GM19239 (cell line): ENCODE measurements around the gene TTLL10.
"Not testable (repeated sequence)": the region's sequence is repeated elsewhere in the genome, so short reads cannot be mapped to it uniquely, and the experiment has no call there.

Experiments used
- DNase-seq: peaks from one replicate; pipeline ENCODE4 v3.0.0; 2011; ENCODE audit warnings: low spot score; ENCODE audit not compliant: insufficient read length
- FAIRE-seq: peaks from 2 replicates; lab custom pipeline; 2011; peaks lifted over from hg19 to GRCh38; lab: Jason Lieb, UNC

TTLL10 gene

DNA sequence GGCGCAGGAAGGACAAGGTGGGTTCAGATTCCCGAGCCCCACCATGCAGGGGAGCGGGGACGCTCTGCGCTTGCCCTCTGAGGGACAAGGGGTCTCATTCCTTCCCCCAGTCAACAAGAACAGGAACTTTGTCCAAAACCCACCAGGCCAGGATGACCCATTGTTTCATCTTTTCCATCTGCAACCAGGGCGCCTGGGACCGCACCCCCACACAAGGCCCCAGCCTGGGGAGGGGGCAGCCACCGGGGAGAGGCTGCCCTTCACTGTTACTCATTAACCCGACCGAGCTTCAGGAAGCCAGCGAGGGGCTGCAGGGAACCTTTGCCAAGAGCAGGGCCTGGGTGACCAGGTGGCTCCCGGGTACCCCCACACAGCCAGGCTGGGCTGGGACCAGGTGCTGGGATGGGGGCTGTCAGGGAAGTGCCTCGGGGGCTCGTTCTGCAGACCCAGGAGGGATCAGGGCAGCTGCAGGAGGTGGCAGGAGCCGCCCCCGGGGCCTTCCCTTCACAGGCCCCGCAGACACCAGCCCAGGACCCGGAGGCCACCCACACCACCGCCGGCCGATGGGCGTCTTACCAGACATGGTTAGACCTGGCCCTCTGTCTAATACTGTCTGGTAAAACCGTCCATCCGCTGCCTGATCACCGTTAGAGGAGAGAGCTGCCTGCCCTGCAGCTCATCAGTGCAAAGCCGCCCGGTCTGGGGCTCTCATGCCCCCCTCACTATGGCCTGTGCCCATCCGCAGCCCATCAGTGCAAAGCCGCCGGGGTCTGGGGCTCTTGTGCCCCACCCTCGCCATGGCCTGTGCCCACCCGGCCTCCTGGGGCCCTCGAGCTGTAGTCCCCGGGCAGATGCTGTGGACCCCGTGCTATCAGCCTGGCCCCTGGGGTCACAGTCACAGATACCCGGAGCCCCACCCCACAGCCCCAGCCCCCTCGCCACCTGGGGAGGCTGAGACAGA lies 4.9 kb upstream of the TTLL10 start:
- no peak for FAIRE-seq

DNA sequence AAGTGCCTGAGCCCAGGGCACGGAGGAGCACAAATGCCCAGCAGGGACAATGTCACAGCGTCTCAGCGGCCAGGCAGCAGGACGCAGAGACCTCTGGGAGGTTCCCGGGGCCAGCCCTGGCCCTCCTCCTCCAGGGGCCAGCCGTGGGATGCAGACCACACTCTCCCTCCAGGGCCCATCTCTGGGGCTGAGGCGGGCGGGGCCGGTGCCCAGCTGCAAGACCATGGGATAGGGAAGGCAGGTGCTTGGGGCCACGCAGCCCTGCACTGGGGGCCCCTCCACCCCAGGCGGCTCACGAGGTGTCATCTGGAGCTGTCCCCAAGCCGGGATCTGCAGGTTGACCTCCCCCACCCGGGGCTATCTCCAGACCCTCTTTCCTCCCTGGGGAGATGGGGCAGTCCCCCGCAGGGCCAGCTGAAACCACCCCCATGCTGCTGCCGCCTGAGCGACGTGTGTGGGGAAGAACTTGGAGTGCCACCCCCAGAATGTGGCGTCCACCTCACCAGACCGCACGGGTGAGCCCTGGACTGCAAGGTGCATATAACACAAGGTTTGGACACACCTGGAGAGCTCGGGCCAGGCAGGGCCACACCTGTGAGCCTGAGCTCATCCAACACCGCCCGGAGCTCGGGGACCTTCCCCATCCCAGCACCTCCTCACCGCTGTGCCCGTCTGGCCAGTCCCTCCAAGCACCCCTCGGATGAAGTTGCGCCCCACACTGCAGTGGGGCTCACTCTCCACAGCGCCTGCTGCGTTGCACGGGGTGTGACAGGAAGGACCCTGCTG lies 4.1 kb upstream of the TTLL10 start:
- FAIRE-seq: no peak
- no peak for DNase-seq

More for the DNA sequence above, 4.9 kb upstream of the TTLL10 start:
- DNase-seq: no peak

DNA sequence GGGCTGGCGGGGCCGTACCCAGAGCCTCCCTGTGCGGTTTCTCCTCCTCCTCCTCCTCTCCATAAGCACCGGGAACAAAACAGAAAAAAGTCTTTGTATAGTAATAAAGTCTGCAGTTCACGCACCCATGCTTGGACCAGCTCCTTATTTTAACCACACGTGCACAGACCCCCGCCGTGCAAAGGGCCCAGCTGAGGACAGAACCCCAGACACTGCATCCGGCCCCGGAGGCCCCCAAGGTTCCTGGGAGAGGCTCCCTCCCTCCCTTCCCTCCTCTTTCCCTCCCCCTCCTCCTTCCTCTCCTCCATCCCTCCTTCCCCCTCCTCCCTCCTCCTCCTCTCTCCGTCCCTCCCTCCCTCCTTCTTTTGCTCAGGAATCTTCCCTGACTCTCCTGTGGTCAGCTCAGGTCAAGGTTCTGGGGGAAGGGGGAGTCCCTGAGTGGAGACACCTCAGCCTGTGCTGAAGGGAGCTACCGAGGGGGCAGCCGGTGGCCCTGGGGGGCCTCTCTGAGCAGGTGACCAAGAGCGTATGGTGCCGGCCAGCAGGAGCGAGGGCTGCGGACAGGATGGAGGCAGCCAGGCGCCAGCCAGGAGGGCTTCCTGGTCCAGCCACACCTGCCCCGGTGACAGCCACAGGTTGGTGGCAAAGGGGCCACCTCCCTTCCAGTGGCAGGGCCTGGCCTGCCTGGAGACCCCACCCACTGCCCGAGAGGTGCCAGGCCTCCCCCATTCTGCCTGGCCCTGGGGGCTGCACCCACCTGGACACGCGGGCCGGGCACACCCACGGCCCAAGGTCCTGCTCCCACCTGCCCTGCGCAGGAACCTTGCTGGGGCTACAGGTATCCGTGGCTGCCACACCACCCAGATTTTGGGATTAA lies 3.2 kb upstream of the TTLL10 start:
- no peak for FAIRE-seq
- DNase-seq: no peak

GRCh38 chr1:1171161-1171545 lies 2.5 kb upstream of the TTLL10 start:
- FAIRE-seq (no peak), DNase-seq (no peak)

- FAIRE-seq: no peak
- DNase-seq: no peak
These were observed 1.9 kb upstream of the TTLL10 start for GRCh38 chr1:1171546-1172340.

DNA sequence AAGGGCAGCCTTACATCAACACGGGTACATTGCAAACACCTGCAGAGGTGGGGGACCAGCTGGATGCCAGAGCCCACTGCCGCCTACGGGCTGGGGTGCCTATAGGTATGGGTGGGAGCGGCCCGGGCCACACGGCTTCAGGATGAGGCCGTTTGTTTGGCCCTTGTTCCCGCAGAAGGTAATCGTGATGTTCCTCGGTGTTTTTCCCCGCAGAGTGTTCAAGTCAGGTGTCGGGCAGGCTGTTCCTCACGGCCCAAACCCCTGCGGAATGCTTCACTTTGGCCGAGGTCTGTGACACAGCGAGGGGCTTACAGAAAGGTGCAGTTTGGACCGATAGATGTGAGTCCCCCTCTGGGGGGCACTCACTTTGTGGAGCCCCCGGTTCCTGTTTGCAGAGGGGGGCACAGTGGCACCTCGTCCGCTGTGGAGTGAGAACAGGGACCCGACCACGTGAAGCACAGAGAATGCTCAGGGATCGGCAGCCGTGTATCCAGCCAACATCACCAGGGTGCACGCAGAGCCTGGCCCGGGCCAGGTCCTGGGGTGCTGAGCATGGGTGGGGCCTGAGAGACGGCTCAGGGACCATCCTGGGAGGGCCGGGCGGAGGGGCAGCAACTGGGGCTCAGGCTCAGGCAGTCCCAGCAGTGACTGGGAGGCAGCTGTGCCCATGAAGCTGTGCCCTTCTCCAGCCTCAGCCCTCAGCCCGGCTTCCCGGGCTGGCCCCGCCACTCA lies 453 bp upstream of the TTLL10 start:
- DNase-seq (no peak), FAIRE-seq (no peak)

- no peak for FAIRE-seq
- no peak for DNase-seq
These were observed 1.8 kb downstream of the TTLL10 start for GRCh38 chr1:1175221-1176062.

- not testable (repeated sequence) for DNase-seq, FAIRE-seq
These were observed 2.5 kb downstream of the TTLL10 start for GRCh38 chr1:1176063-1176761.

DNA sequence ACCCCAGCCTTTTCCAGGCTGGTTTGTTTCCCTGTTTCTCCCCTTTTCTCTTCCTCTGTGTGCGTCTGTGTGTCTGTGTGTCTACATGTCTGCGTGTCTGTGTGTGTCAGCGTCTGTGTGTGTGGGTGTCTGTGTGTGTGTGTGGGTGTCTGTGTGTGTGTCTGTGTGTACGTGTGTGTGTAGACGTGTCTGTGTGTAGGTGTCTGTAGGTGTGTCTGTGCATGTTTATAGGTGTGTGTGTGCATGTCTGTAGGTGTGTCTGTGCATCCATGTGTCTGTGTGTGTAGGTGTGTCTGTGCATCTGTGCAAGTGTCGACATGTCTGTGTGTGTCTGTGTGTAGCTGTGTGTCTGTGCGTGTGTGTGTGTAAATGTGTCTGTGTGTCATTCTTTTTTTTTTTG lies 3.3 kb downstream of the TTLL10 start:
- FAIRE-seq (no peak), DNase-seq (no peak)

DNA sequence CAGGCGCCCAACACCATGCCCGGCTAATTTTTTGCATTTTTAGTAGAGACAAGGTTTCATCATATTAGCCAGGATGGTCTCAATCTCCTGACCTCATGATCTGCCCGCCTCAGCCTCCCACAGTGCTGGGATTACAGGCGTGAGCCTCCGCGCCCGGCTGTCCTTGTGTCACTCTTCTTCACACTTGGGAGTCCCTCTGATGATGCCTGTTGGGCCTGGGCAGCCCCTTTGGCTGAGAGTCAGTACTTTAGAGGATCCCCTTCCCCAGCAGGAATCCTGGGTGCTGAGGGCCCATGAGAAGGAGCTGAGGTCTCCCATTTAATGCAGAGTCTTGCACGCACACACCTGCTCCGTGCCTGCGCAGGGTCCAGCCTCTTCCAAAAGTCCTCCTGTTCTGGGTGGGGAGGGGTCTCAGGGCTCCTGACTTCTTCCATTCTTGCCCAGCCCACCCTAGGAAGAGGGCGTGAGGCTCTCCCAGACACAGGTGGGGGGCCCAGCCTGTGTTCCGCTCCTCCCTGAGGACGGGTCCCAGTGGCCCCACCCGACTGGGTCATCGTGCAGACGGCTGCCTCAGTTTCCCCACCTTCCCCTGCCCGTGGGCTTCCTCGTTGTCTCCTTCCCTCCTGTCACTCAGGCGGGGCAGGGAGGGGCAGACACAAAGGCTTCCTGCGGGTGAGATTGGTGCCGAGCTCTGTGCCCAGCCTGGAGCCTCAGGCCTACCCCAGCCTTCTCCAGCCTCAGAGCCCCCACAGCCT lies 3.9 kb downstream of the TTLL10 start:
- DNase-seq: no peak
- FAIRE-seq: no peak

DNA sequence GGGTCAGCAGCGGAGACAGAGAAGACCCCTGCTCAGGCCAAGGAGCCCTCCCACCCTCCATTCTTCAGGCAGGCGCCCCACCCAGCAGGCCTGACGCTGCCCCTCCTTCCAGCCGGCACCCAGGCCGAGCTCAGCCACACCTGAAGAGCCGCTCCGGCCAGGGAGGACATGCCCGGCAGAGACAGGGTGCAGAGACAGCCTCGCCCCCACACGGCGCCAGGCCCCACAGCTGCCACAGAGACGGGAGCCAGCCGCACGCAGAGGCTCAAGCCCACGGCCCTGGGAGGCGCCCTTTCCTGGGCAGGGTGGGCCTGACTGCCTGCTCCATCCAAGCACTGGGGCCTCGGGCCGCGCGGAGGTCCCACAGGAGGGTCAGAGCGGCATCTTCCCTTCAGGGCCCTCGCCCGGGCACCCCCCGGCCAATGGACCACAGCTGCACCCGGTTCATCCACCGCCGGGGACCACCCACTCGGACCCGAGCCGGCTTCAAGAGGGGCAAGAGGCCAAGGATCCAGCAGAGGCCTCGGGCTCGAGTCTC lies 5.2 kb downstream of the TTLL10 start:
- FAIRE-seq: no peak

GRCh38 chr1:1179346-1179982 lies 5.8 kb downstream of the TTLL10 start:
- no peak for DNase-seq
- no peak for FAIRE-seq

More for the DNA sequence above, 5.2 kb downstream of the TTLL10 start:
- no peak for DNase-seq

GRCh38 chr1:1179983-1180861 lies 6.5 kb downstream of the TTLL10 start:
- FAIRE-seq: no peak

DNA sequence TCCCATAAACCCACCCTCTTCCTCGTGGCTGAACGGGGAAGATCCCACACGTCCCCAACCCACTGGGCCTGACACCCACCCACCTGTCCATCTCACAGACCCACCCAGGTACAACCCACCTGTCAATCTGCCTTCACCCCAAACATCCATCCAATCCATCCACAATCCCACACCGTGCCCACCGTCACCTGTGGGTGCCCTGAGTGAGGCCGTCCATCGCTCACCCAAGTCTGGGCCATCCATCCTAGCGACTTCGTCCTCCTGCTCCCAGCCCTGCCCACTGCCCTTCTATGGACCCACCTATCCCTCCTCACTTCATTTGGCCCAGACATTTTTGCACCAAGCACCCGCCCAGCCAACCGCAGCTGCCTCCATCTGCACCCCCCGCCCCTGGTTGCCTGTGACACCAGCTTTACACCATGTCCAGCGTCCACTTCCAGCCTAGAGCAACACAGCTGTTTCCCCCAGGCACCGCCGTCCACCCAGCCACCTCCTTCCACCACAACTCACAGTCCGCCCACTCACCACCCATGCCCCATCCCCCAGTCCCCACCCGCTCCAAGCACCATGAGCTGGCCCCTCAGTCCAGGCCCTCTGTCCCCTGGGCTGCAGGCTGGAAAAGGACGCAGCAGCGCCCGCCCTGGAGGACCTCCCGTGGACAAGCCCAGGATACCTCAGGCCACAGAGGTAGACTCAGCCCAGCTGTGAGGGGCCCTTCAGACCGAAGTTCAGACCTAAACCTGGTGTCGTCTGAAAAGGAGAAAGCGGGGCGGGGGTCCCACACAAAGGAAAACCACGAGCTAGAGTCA lies 7.7 kb downstream of the TTLL10 start:
- FAIRE-seq: no peak

More at GRCh38 chr1:1179983-1180861, 6.5 kb downstream of the TTLL10 start:
- no peak for DNase-seq

More for the DNA sequence above, 7.7 kb downstream of the TTLL10 start:
- DNase-seq: no peak
